ENCODE measurements around the gene FCRL5.
A peak's percentile ranks its signal among the peaks of the same experiment; 100 is the strongest.

FCRL5 gene

GRCh38 chr1:157509546-157510232 is 42.6 kb downstream of the FCRL5 start:
- TF ChIP-seq CTCF (IDR thresholded peaks at IDR 0.05) = no peak

- peak; percentile 96 for TF ChIP-seq CTCF (IDR thresholded peaks at IDR 0.05)
These were observed 46.6 kb downstream of the FCRL5 start for GRCh38 chr1:157505481-157506272.

GRCh38 chr1:157504646-157505045 is 47.7 kb downstream of the FCRL5 start:
- TF ChIP-seq CTCF (IDR thresholded peaks at IDR 0.05) = no peak

GRCh38 chr1:157499521-157499920 is 52.8 kb downstream of the FCRL5 start:
- no peak for TF ChIP-seq CTCF (IDR thresholded peaks at IDR 0.05)

- no peak for TF ChIP-seq CTCF (IDR thresholded peaks at IDR 0.05)
These were observed 53.6 kb downstream of the FCRL5 start for GRCh38 chr1:157498736-157499090.

- no peak for TF ChIP-seq CTCF (IDR thresholded peaks at IDR 0.05)
These were observed 54.2 kb downstream of the FCRL5 start for GRCh38 chr1:157497987-157498735.

- TF ChIP-seq CTCF (IDR thresholded peaks at IDR 0.05) = no peak
These were observed 55.0 kb downstream of the FCRL5 start for GRCh38 chr1:157497284-157497683.
